GM18505 (cell line): Measurements from ENCODE around the gene GNG8.

Experiments
- ATAC-seq: cut with Tn5 transposase; IDR thresholded peaks from one replicate; pipeline ENCODE4 v1.9.1; 2021; ENCODE audit not compliant: unreplicated experiment
- POLR2A ChIP-seq: IDR thresholded peaks from 4 replicates; pipeline ENCODE4 v1.6.1; 2011; ENCODE audit warnings: borderline replicate concordance; ENCODE audit not compliant: insufficient read depth, insufficient read length; ENCODE audit errors: extremely low read depth

Gene GNG8

DNA sequence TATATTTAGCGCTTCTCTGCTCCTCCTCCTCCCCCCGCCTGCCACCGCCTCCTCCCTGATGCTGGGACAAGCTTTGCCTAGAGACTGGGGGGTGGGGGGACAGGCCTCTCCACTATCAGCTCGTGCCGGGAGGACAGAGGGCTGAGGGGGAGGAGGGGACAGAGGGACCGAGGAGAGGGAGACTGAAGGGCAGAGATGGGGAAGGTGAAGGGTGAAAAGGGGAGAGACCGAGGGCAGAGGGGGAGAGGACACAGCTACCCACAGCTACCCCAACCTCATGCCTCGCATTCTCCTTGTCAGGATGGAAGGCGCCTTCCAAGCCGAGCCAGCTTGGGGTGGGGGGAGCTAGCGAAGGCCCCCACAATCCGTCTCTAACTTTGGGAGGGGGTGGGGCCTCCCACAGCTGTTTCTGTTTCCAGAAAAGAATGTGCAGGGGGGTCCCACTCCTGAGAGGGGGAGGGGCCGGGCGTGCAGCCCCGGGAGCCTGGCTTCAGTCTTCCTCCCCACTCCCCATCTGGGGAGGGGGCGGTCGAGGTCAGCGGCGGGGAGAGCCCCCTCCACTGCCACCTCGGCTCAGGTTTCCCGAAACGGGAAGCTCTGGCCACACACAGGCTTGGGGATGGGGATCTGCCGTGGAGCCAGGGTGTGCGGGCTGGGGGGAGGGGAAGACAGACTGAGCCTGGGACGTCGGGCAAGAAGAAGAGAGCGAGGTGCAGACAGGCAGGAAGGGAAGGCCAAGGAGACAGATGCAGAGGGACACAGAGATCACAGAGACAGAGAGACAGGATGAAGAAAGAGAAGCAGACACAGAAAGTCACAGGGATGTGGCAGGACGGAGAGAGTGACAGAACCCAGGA lies 23.4 kb upstream of the GNG8 start:
- no peak for TF ChIP-seq POLR2A
- no peak for ATAC-seq

DNA sequence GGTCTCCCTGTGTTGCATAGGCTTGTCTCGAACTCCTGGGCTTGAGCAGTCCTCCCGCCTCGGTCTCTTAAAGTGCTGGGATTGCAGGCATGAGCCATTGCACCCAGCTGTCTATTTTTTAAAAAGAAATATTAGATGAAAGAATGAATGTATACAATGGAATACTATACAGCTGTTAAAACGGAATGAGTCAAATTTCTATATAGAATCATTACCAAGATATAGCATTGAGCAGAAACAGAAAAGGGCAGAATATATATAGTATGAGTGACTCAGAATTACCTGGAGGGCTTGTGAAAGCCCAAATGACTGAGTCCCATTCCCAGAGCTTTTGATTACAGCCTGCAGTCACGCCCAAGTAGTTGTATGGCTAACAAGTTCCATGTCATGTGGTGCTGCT lies 20.5 kb upstream of the GNG8 start:
- ATAC-seq = no peak
- no peak for TF ChIP-seq POLR2A

DNA sequence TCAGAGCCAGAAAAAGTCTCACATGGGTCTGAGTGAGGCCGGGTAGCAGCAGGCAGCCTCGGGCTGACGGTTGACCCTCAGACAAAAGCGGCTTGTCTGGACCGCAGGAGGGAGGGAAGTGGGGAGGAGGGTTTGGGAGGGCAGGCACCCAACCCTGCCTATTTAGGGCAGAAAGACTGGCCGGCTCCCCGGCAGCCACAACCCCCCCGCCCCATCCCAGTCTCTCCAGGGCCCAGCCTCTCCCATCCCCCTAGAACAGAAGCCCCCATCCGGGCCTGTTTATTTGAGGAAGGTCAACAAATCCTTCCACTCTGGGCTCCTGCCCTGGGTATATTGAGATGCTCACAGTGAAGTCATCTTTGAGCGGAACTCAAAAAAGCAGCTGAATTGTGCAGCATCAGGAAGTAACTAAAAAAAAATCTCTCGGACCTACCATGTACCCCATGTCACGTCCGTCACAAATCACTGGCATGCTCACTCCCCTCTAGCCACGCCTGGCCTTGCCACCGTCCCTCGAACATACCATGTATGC lies 18.7 kb upstream of the GNG8 start:
- ATAC-seq = no peak
- no peak for TF ChIP-seq POLR2A

DNA sequence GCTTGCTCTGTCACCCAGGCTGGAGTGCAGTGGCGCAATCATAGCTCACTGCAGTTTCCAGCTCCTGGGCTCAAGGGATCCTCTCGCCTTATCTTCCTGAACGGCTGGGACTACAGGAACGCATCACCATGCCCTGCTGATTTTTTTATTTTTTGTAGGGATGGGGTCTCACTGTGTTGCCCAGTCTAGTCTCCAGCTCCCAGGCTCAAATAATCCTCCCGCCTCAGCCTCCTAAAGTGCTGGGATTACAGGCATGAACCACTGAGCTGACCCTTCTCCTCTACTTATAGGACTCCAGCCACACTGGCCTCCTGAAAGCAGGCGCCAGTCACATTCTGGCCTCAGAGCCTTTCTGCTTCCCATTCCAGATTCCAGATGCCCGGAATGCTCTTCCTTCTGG lies 14.4 kb upstream of the GNG8 start:
- ATAC-seq = no peak
- TF ChIP-seq POLR2A = no peak

DNA sequence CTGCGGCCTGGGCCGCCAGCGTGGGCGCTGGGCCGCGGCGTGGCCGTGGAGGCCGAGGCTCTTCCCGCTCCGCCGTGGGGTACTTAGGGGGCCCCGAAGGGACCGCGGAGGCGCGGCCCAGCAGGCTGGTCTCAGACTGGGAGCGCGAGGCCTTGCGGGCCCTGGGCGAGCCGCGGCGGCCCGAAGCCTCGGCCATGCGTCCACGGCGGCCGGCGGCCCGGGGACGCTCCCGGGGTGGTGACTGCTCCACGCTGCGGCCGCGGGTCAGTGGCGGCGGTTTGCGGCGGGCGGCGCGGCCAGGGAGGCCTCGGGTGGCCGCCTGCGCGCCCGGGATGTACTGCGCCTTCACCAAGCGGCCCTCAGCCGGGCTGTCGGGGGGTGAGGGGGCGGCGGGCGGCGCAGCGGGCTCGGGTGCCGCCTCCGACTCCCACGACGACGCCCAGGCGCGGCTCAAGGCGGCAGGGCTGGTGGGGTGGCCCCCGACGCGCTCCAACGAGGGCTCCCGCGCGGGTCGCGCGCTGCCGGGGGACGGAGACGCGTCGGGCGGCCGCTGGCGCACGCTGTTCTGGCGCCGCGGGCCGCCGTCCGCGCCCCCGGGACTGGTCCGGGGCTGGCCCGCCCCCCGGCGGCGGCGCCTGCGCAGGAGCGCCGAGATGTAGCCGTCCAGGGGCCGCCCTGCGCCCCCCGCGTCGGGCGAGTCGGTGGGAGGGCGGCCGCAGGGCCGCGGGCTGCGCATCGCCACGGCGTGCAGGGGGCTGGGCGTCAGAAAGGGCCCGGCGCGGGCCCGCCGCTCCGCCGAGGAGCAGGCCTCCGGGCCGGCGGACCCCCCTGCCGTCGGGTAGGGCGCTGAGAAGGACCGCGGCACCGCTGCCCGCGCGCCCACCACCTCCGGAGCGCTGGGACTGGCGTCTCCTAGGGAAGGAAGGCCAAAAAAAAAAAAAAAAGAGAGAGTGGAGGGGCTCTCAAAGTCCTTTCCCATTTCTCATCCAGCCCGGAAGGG lies 13.3 kb upstream of the GNG8 start:
- no peak for TF ChIP-seq POLR2A
- no peak for ATAC-seq

DNA sequence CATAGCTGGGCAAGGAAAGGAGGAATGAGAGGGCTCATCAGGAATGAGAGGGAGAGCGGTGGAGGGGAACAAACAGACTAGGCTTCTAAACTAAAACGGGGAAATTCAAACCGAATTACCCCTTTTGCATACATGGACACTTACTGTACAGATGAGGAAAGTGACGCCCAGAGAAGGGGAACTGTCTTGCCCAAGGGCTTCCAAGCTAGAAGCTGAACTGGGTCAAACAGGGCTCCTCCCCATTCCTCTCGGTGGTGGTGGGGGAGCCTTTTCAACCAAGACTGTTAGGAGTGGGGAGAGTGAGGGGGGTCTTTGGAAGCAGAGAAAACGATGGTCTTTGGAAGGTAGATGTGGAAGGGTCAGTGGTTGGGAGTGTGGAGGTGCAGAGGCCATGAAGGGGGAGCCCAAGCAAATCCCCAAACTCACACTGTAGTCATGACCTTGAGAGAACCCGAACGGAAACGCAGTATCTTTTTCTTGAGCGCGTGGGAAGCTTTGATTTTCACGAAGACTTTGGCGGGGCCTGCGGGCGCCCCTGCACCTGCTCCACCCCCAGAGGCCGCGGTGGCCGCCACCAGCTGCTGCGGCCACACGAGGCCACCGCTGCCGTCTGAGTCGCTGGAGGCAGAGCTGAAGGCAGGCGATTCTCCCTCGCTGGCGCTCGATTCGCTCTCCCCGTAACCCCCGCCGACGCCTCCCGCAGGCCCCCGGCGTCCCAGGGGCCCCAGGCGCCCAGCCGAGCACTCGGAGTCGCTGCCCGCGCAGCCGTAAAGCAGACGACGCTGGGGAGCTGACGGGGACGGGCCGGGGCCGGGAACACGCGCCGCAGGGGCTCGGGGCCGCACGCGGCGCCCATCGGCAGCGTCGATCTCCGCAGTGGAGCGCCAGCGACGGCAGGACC lies 12.3 kb upstream of the GNG8 start:
- no peak for ATAC-seq
- no peak for TF ChIP-seq POLR2A

DNA sequence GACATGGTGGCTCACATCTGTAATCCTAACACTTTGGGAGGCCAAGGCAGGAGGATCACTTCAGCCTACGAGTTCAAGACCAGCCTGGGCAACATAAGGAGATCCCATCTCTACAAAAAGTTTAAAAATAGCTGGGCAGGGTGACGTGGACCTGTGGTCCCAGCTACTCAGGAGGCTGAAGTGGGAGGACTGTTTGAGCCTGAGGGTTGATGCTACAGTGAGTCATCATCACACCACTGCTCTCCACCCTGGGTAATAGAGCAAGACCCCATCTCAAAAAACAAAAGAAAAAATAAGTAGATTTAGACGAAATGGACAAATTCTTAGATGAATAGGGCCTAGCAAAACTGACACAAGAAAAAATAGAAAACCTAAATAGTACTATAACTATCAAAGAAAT lies 10.4 kb upstream of the GNG8 start:
- ATAC-seq = no peak
- no peak for TF ChIP-seq POLR2A

DNA sequence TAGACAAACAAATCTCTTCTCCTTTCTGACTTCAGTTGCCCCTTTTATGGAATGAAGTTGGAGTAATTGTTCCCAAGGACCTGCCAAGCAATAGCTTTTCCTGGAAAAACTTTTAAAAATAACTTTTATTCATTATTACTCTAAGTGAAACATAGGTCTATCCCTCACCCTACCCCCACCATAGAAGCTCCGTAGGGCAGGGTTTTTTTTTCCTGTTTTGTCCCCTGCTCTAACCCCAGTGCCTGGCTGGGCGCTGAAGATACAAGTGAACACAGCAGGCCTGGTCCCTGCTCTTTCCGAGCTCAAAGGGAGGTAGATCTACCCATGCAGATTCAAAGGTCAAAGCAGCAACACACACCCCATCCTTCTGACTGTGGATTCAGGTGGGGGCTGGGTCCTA lies 8.7 kb upstream of the GNG8 start:
- no peak for TF ChIP-seq POLR2A

DNA sequence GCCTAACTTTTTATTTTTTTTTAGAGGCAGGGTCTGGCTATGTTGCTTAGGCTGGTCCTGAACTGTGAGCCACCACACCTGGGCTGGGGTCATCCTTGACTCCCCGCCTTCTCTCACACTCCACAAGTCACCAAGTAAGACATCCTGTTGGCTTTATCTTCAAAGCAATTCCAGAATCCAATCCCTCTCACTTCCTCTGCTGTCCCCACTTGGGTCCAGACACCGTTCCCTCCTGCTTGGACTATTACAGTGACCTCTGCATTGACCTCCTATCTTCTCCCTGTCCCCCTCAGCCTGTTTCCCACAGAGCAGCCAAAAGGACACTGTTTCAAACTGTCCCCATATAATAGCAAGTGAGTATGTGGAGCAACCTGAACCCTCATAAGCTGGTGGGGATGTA lies 4.7 kb upstream of the GNG8 start:
- TF ChIP-seq POLR2A = no peak
- no peak for ATAC-seq

More for the DNA sequence above, 8.7 kb upstream of the GNG8 start:
- ATAC-seq = no peak

DNA sequence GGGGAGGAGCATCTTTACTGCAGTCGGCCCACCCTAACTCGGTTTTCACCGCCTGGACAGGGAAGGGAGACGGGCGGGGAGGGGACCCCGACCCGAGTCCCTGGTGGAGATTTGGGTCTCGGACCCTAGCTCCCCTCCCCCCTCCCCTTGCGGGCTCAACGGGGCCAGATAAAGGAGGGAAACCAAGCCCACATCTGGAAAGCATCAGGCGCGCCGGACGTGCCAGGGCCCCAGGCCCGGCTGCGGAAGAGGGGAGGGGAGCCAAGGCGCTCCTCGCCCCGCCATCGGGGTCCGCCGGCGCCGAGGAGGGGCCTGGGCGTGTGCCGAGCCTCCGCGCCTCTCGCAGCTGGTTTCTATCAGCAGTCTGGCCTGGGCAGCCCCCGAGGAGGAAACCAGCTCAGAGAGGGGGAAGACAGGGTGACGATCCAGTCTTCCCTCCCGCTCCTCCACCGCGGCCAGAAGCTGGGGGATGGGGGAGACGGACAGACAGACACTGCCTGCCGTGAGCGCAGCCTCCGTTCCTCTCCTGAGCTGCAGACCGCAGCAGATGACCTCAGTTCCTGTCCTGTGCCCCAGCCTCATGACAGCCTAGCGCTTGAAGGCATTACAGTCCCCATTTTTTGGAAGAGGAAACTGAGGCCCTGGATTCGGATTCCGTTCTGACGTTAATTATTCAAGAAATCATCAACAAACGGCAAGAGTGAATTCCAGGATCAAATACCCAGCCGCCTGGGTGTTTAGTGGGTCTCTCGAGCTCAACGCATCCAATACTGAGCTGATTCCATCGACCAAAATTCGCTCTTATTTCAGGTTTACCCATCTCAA lies 3.6 kb upstream of the GNG8 start:
- no peak for TF ChIP-seq POLR2A
- ATAC-seq = peak; percentile 6

DNA sequence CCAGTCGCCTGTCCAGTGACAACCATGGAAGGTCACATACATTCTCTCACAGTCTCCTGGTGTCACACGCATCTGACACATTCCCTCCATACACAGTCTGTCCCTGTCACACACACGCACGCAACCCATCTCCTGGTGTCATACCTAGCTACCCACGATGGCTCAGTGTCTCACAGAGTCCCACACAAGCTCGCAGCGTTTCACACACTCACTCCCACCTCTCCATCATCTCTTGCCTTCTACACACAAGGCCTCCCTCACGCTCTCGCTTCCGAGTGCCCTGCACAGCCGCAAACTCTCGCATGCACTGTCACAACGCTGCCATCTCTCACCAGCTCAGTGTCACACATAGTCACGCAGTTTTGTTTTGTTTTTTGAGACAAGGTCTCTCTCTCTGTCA lies 1.2 kb upstream of the GNG8 start:
- no peak for TF ChIP-seq POLR2A
- no peak for ATAC-seq

DNA sequence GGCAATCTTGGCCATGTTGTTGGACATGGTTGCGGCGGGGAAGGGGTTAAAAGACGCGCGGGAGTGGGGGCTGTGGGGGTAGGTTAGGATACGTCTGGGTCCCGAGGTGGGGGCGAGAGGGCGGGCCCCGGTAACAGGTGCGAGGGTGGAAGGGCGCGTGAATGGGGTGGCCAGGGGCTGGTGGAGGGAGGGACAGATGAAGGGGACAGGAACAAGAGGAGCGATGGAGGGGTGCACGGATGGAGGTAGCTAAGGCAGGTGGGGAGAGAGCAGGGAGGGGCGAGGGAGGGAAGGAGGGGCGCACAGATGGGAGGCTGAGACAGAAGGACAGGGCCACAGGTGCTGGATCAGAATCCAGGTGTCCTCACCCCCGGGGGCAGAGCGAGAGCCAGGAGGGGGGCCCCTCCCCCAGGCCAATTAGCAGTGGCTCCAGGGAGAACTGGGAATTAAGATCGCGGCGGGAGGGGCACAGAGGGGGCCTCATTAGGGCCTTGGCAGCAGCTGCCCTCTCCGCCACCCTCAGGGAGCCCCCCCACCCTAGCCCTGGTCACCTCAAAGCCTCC lies 1.3 kb downstream of the GNG8 start:
- ATAC-seq = no peak
- TF ChIP-seq POLR2A = no peak

DNA sequence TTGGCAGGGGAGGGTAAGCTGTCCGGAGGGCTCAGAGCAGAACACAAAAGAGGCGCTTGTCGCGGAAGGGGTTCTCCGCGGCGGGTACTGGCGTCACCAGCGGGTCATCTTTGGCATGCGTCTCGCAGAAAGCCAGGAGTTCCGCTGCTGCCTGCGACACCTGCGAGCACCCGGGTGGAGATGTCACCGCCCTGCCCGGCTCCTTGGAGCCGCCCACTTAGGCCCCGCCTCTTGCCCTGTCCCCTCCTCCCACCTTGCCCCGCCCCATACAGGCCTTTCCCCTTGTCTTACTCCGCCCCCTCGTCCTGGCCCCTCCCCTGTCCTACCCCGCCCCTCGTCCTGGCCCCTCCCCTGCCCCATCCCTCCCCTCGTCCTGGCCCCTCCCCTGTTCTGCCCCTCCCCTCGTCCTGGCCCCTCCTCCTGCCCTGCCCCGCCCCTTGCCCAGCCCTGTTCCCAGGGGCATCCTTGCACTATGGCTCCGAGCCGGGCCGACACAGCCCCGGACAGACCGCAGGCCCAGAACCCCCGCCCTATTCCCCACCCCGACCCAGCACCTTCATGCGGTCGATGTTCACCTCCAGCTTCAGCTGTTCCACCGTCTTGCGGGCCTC lies 1.9 kb downstream of the GNG8 start:
- no peak for TF ChIP-seq POLR2A
- ATAC-seq = no peak
